ENCODE results near the gene PSD2.

Gene PSD2

GRCh38 chr5:139880416-139881142, 85.0 kb downstream of the PSD2 start:
- no peak for DNase-seq (ENCODE audit: extremely low spot score)
- CTCF ChIA-PET, result interaction anchor here (0.8 to 2.7 kb wide), 4 partner anchors 10 to 105 kb away, joined by 3 to 18 read pairs (median 4); no protein-coding TSS in a partner anchor
- POLR2A ChIA-PET, result no interaction called here
- TF ChIP-seq CTCF (IDR thresholded peaks at IDR 0.05; ENCODE audit: control extremely low read depth, extremely low read depth, low read depth, missing control alignments), result no peak

DNA sequence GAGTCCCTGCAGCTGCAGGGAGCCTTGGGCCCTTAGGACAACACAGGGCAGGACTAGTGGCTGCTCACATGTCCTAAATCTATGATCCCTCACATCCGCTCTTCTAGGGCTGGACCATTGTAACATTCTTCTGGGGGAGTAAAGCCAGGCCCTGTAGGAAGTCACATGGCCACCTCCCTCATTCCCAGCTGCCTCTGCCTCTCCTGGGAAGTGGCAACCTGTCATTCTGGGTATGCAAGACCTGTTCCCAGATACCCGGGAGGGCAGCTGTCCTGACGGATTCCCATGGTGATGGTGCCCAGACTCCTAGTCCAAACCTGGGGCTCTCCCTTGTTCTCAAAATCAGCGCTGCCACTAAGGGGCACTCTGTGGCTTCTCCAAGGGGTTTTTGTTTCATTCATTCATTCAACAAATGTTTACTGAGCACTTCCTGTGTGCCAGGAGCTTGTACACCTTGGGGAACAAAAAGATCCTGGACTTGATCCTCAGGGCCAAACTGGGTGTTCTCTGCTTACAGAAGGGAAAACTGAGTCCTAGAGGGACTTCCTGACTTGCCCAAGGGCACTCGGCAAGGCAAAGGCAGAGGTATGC, 85.6 kb downstream of the PSD2 start:
- DNase-seq (ENCODE audit: extremely low spot score), result no peak
- CTCF ChIA-PET, result interaction anchor here (0.8 to 5.5 kb wide), 7 partner anchors 11 to 116 kb away, joined by 3 to 24 read pairs (median 3); no protein-coding TSS in a partner anchor
- POLR2A ChIA-PET, result no interaction called here
- TF ChIP-seq CTCF (IDR thresholded peaks at IDR 0.05; ENCODE audit: control extremely low read depth, extremely low read depth, low read depth, missing control alignments), result no peak

GRCh38 chr5:139882316-139882715, 86.7 kb downstream of the PSD2 start:
- CTCF ChIA-PET, result interaction anchor here (0.9 to 5.5 kb wide), 6 partner anchors 13 to 117 kb away, joined by 3 to 24 read pairs (median 4); no protein-coding TSS in a partner anchor
- POLR2A ChIA-PET, result no interaction called here

GRCh38 chr5:139882961-139883539, 87.4 kb downstream of the PSD2 start:
- TF ChIP-seq CTCF (IDR thresholded peaks at IDR 0.05; ENCODE audit: control extremely low read depth, extremely low read depth, low read depth, missing control alignments), result no peak
- no peak for DNase-seq (ENCODE audit: extremely low spot score)
- ChIA-PET CTCF (interaction anchor here (1.4 to 5.5 kb wide), 4 partner anchors 12 to 96 kb away, joined by 3 to 24 read pairs (median 11); no protein-coding TSS in a partner anchor), POLR2A (no interaction called here)

More at GRCh38 chr5:139882316-139882715, 86.7 kb downstream of the PSD2 start:
- no peak for TF ChIP-seq CTCF (IDR thresholded peaks at IDR 0.05; ENCODE audit: control extremely low read depth, extremely low read depth, low read depth, missing control alignments)
- no peak for DNase-seq (ENCODE audit: extremely low spot score)

GRCh38 chr5:139884144-139884543, 88.5 kb downstream of the PSD2 start:
- ChIA-PET CTCF (interaction anchor here (1.0 to 5.5 kb wide), 4 partner anchors 12 to 97 kb away, joined by 3 to 24 read pairs (median 6); no protein-coding TSS in a partner anchor), POLR2A (no interaction called here)
- no peak for DNase-seq (ENCODE audit: extremely low spot score)
- TF ChIP-seq CTCF (IDR thresholded peaks at IDR 0.05; ENCODE audit: control extremely low read depth, extremely low read depth, low read depth, missing control alignments), result no peak

DNA sequence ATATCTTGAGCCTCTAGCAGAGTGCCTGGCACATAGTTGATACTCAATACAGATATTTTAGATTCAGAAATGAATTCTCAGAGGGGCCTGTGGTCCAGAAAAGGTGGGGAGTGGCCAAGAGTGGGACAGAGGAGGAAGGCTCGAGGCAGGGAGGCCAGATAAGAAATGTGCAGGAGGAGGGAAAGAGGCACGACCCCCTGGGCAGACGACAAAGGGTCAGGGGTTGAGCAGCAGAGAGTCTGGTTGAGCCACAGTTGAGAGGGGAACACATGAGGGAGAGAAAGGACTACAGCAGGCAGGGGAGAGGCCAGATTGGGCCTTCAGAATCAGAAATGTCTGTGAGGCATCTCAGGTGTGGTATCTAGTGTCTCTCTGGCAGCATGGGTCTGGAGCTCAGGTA, 89.1 kb downstream of the PSD2 start:
- no peak for DNase-seq (ENCODE audit: extremely low spot score)
- ChIA-PET CTCF (interaction anchor here (1.0 to 5.5 kb wide), 3 partner anchors 35 to 98 kb away, joined by 3 to 24 read pairs (median 8); no protein-coding TSS in a partner anchor), POLR2A (no interaction called here)
- TF ChIP-seq CTCF (IDR thresholded peaks at IDR 0.05; ENCODE audit: control extremely low read depth, extremely low read depth, low read depth, missing control alignments), result no peak

All from GM10248 (cell line).